Type B pancreatic cell (in vitro differentiated cells): Measurements from ENCODE around the gene NAA50. TPM values are rescaled to one million over a fixed set of nuclear protein-coding genes. Genes with fewer than 3 reads are reported as not detected.

Experiments used
- DNase-seq: peaks from one replicate; pipeline ENCODE4 v3.0.0; 2021; ENCODE audit warnings: mixed read lengths; ENCODE audit not compliant: unreplicated experiment; ENCODE audit errors: extremely low spot score
- H3K27ac Mint-ChIP-seq: 2 replicates; pipeline ENCODE4 v1.8.0; 2021; ENCODE audit warnings: mild to moderate bottlenecking, mixed read lengths
- H3K27me3 Mint-ChIP-seq: 2 replicates; pipeline ENCODE4 v1.8.0; 2021; ENCODE audit warnings: mixed read lengths
- H3K36me3 Mint-ChIP-seq: 2 replicates; pipeline ENCODE4 v1.8.0; 2021; ENCODE audit warnings: mixed read lengths
- H3K4me1 Mint-ChIP-seq: one replicate; pipeline ENCODE4 v1.8.0; 2021; ENCODE audit warnings: mixed read lengths; ENCODE audit not compliant: unreplicated experiment
- H3K4me3 Mint-ChIP-seq: 2 replicates; pipeline ENCODE4 v1.8.0; 2021; ENCODE audit warnings: mild to moderate bottlenecking, mixed read lengths
- H3K9me3 Mint-ChIP-seq: 2 replicates; pipeline ENCODE4 v1.8.0; 2021; ENCODE audit warnings: mixed read lengths
- total RNA-seq: library from RNA; stranded (reverse); gene quantifications from 2 replicates; pipeline ENCODE4 v1.2.1, GENCODE V29; 2021; ENCODE audit warnings: low replicate concordance
- TF ChIP-seq, protein P1 (sequence below): fragments of 200-600 bp; sonication (generic); conservative IDR thresholded peaks from 2 replicates; pipeline ENCODE4 v1.5.0; 2021; ENCODE audit warnings: antibody characterized with exemption, mild to moderate bottlenecking

The NAA50 gene
- total RNA-seq, 1 donor from 2014 or later, result 138 TPM

DNA sequence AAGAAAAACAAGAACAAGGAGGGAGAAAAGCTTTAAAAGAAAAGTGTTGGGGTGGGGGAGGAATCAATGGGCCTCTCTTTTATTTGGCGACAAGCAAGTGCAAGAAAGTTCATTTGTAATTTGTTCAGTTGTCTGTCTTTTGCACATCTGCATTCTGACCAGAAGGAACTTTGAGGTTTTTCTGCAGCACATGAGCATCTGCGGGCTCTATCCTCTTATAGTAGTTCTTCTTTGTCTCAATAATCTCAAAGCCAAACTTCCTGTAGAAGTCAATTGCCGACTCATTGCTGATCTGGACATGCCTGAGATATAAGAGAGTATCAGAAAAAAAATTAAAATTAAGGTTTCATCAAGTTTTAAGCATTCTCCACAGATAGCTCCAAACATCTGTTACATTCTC lies 24.4 kb downstream of the NAA50 start:
- TF ChIP-seq, protein P1, sequence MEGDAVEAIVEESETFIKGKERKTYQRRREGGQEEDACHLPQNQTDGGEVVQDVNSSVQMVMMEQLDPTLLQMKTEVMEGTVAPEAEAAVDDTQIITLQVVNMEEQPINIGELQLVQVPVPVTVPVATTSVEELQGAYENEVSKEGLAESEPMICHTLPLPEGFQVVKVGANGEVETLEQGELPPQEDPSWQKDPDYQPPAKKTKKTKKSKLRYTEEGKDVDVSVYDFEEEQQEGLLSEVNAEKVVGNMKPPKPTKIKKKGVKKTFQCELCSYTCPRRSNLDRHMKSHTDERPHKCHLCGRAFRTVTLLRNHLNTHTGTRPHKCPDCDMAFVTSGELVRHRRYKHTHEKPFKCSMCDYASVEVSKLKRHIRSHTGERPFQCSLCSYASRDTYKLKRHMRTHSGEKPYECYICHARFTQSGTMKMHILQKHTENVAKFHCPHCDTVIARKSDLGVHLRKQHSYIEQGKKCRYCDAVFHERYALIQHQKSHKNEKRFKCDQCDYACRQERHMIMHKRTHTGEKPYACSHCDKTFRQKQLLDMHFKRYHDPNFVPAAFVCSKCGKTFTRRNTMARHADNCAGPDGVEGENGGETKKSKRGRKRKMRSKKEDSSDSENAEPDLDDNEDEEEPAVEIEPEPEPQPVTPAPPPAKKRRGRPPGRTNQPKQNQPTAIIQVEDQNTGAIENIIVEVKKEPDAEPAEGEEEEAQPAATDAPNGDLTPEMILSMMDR, result no peak
- Mint-ChIP-seq H3K27ac (no peak overlapping the region), H3K27me3 (no peaks in the 10 kb centered on the region)

DNA sequence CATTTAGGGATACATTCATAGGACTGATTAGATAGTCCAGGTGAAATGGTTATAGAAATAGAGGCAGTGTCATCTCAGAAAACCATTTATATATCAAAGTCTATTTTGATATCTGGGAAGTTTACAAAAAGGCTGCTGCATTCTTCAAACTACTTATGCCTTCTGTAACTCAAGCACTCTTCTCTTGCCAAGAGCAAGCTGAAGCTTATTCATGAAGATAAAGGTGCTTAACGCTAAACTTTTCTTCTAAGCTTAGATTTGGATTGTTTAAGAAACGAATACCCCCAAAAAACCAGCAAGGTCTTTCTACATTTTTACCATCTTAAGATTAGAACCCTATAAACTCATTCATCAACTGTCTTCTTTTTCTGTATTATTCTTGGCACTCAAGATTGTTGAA lies 26.3 kb downstream of the NAA50 start:
- peaks cover 35% of the 10 kb centered on the region for H3K36me3 Mint-ChIP-seq
- no peak overlapping the region for H3K4me3 Mint-ChIP-seq
- no peaks in the 10 kb centered on the region for H3K4me1 Mint-ChIP-seq
- TF ChIP-seq, protein P1, result no peak
- no peak overlapping the region for H3K27ac Mint-ChIP-seq
- no peak for DNase-seq
- H3K27me3 Mint-ChIP-seq, result no peaks in the 10 kb centered on the region
- H3K9me3 Mint-ChIP-seq, result no peaks in the 10 kb centered on the region

More for the DNA sequence above, 24.4 kb downstream of the NAA50 start:
- Mint-ChIP-seq H3K36me3 (peaks cover 34% of the 10 kb centered on the region), H3K4me1 (no peaks in the 10 kb centered on the region), H3K9me3 (no peaks in the 10 kb centered on the region), H3K4me3 (no peak overlapping the region)
- DNase-seq, result no peak

DNA sequence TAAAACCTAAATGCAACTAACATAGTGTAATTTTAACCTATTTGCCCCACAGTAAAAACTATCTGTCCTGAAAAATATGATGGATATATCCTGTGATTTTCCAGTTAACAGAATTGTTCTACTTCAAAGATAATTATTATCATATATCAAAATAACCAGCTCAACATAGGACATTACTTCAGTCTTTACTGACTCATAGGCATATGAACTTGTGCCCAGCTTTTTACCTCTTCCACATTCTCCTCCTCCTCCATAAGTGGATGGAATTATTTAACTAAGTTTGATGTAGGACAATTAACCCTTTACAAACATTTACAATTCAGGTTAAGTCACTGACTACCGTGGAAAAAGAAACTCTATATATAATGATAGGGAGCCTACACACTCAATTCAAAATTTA lies 26.8 kb downstream of the NAA50 start:
- DNase-seq, result no peak
- H3K4me3 Mint-ChIP-seq, result no peak overlapping the region
- TF ChIP-seq, protein P1, result no peak
- peaks cover 33% of the 10 kb centered on the region for H3K36me3 Mint-ChIP-seq
- H3K27me3 Mint-ChIP-seq, result no peaks in the 10 kb centered on the region
- H3K4me1 Mint-ChIP-seq, result no peaks in the 10 kb centered on the region
- H3K9me3 Mint-ChIP-seq, result no peaks in the 10 kb centered on the region
- no peak overlapping the region for H3K27ac Mint-ChIP-seq

DNA sequence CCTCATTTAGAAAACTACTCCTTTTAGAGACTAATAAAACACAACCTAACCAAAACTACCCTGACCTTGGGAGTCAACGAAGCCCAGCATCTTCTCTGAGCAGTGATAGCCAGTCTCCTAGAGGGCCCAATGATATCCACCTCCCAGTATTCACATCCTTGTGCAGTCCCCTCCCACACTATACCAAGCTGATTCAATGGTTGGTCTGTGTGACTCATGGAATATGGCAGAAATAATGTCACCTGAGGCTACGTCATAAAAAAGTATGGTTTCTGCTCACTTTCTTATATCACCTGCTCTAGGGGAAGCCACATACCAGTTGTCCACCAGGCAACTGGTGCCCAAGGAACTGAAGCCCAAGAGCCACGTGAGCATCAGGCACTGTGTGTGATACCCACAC lies 28.2 kb downstream of the NAA50 start:
- peaks cover 30% of the 10 kb centered on the region for H3K36me3 Mint-ChIP-seq
- no peak for DNase-seq
- TF ChIP-seq, protein P1, result no peak
- no peak overlapping the region for H3K4me3 Mint-ChIP-seq
- no peak overlapping the region for H3K27ac Mint-ChIP-seq
- no peaks in the 10 kb centered on the region for H3K27me3 Mint-ChIP-seq
- H3K4me1 Mint-ChIP-seq, result no peaks in the 10 kb centered on the region
- H3K9me3 Mint-ChIP-seq, result no peaks in the 10 kb centered on the region

DNA sequence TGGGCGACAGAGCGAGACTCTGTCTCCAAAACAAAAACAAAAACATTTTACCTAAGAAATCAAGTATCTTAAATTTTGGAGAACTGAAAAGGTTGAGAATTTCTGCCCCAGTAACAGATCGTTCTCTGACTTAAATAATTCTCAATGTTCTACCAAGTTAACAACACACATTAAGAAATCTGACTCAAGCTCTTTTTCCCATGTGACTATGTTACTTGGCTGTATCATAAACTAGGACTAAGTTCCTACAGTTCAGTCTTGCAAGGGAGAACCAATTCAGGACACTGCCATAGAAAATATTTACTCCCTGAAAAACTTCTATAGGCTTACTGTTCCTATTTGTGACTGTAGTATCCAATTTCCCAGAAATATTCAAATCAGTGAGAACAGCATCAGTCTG lies 28.7 kb downstream of the NAA50 start:
- Mint-ChIP-seq H3K27me3 (no peaks in the 10 kb centered on the region), H3K27ac (no peak overlapping the region), H3K4me3 (no peak overlapping the region), H3K4me1 (no peaks in the 10 kb centered on the region), H3K36me3 (peaks cover 27% of the 10 kb centered on the region), H3K9me3 (no peaks in the 10 kb centered on the region)
- TF ChIP-seq, protein P1, result no peak
- DNase-seq, result no peak

DNA sequence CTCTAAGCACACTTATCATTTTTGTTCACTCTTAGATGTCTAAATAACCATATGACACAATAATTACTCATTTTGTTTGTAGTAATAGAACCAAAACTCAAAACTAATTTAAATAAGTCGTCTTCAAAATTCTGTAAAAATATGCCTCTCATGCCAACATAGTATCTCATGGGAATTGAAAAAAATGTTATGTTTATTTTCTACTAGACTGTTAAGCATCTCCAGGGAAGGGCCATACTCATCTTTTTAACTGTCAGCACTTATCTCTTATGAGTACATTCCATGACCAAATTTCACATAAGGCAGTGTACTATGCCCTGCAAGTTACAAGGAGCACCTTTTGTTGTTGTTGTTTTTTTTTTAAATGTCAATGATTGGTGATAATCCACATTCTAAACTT lies 31.3 kb downstream of the NAA50 start:
- no peak for DNase-seq
- no peak overlapping the region for H3K4me3 Mint-ChIP-seq
- no peaks in the 10 kb centered on the region for H3K4me1 Mint-ChIP-seq
- H3K27me3 Mint-ChIP-seq, result no peaks in the 10 kb centered on the region
- peaks cover 17% of the 10 kb centered on the region for H3K36me3 Mint-ChIP-seq
- TF ChIP-seq, protein P1, result no peak
- H3K9me3 Mint-ChIP-seq, result no peaks in the 10 kb centered on the region
- H3K27ac Mint-ChIP-seq, result no peak overlapping the region
